COLO668 (cell line): Measurements from ENCODE around the gene FADD.
A peak's percentile ranks its signal among the peaks of the same experiment; 100 is the strongest.

Experiments
- DNase-seq: peaks from one replicate; lab custom pipeline; 2025; ENCODE audit not compliant: unreplicated experiment; lab: John Stamatoyannopoulos, UW

FADD gene

DNA sequence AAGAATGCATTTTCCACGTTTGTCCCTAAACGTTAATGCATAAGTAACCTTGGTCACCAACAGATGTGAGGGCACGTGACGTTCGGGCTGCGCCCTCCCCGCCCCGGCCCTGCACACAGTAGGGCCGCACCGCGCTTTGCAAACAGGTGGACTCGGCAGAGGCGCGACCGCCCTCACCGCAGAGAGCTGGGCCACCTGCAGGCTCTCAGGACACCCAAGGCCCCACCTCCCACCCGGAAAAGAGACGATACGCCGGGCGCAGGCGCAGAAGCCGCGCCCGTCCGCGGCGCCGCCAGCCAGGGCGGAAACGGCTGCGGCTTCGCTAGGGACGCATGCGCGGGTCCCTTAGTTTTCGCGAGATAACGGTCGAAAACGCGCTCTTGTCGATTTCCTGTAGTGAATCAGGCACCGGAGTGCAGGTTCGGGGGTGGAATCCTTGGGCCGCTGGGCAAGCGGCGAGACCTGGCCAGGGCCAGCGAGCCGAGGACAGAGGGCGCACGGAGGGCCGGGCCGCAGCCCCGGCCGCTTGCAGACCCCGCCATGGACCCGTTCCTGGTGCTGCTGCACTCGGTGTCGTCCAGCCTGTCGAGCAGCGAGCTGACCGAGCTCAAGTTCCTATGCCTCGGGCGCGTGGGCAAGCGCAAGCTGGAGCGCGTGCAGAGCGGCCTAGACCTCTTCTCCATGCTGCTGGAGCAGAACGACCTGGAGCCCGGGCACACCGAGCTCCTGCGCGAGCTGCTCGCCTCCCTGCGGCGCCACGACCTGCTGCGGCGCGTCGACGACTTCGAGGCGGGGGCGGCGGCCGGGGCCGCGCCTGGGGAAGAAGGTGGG, at the start of gene FADD:
Gene FADD, plus strand, starts transcription at position 377 of the 831 bp plus-strand sequence. Its CDS starts 164 bp downstream, at position 541.
- peak; percentile 91 for DNase-seq

- no peak for DNase-seq
These were observed 47.7 kb upstream of the FADD start for GRCh38 chr11:70155386-70155785.

GRCh38 chr11:70156291-70157037, 46.6 kb upstream of the FADD start:
- no peak for DNase-seq

- peak; percentile 7 for DNase-seq
These were observed 44.9 kb upstream of the FADD start for GRCh38 chr11:70158201-70158600.

GRCh38 chr11:70158757-70159389, 44.2 kb upstream of the FADD start:
- no peak for DNase-seq

DNA sequence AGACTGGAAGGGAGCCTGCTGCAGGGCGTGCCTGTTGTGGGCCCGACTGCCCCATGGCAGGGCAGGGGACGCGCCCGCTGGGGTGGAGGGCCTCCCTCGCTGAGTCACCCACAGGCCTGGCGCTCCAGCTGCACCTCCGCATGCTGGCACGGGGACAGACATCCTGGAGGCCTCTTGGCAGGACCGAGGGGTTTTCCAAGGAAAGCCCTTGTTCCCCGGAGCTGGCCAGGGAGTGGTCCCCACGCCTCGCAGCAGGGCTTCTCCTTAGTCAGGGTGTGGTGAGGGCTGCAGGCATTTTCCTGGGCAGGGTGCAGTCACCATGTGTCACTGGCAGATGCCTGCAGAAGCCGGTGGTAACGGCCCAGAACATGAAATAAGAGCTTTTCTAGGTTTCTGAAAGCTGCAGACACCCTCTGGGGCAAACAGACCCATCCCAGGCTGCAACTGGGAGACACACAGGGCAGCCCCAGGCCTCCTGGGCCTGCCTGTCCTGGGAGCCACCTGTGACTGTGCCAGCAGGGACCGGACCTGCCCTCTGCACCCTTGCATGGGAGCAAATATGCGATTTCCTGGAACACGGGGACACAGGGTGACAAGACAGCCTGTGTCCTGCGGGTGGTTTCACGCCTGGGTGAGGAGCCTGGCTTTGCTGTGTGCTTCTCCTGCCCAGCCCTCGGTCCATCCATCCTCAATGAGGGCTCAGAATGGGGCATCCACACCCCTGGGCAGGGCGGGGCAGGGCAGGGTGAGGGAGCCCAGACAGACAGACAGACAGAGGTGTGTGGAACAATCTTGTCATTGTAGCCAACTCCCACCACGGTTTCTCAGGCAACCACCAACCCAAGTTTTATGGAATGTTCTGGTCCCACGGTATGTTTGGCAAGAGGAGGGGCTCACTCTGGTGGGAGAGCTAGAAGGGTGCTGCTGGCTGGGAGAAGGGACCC, 43.2 kb upstream of the FADD start:
- no peak for DNase-seq

DNA sequence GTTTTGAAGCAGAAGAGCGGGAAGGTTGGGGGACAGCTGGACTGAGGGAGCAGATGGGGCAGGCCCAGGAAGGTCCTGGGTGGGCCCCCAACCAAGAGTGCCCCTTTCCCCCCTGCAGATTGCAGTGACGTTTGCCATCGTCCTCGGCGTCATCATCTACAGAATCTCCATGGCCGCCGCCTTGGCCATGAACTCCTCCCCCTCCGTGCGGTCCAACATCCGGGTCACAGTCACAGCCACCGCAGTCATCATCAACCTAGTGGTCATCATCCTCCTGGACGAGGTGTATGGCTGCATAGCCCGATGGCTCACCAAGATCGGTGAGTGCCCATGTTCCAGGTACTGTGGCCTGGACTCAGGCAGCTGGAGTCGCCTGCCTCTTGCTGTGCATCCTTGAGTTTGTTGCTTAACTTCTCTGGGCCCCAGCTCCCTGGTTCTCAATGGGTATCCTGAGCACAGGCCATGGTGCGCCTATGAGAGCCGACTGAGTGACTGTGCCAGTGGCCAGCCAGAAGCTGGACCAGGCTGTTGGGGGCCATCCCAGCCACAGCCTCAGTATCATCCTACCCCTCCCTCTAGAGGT, 42.0 kb upstream of the FADD start:
- DNase-seq, result no peak

GRCh38 chr11:70164705-70165104, 38.4 kb upstream of the FADD start:
- no peak for DNase-seq

GRCh38 chr11:70167120-70167519, 36.0 kb upstream of the FADD start:
- no peak for DNase-seq

DNA sequence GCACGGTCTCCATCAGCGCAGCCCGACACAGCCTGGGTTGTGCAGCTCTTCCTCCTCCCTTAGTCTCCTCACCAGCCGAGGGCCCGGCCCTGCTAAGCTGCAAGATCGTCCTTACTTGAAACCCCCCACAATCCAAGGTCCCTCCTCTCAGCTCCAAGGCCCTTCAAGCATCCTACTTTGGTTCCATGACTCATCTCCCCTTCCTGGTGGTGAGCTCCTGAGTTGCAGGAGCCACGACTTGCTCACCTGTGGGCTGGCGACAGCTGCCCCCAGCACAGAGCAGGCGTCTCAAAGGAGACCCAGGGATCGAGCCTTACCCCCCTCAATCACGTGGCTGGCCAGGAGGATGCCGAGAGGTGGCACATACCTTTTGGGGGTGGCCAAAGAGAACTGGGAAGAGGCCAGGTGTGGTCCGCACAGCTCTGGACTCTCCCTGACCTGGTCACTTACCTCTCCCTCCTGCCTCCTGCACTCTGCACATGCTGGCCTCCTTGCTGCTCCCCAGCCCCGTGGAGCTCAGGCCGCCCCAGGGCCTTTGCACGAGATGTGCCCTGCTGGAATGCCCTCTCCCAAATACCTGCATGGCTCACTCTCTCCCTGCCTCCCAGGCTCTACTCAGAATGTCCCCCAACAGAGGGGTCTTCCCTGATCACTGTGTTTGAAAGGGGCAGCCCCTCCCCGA, 35.2 kb upstream of the FADD start:
- DNase-seq, result no peak

DNA sequence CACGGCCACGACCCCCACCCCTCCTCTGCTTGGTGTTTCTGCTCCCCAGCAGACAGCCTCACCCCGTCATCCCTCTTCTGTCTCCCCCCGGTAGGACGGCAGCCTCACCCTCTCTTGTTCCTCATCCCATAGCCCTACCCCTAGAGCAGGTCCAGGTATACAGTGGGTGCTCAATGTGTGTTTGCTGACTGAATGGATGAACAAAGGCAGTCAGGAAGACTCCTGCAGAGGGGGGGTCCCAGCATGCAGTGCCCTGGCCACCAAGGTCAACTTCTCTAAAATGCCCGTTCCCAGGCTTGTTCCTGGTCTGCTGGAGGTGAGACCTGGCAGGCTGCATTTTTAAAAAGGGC, 34.7 kb upstream of the FADD start:
- no peak for DNase-seq

DNA sequence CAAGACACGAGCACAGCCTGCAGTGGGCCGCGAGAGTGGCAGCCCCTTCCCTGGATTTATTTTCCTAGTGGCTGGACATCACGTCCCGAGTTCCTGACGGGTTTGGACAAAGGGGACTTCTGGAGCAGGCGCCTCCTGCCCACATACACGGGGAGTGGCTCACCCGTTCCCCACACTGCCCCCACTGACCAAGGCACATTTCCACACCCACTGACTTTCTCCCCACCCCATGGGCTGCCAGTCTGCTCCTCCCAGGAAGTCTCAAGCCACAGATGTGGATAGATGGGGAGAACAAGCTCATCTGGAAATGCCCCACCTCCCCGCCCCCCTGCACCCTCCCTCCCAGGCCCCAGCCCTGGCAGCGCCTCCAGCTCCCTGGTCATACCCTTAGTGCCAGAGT, 34.0 kb upstream of the FADD start:
- no peak for DNase-seq

- no peak for DNase-seq
These were observed 33.5 kb upstream of the FADD start for GRCh38 chr11:70169632-70170031.

GRCh38 chr11:70170596-70171210, 32.4 kb upstream of the FADD start:
- no peak for DNase-seq

GRCh38 chr11:70173018-70173417, 30.1 kb upstream of the FADD start:
- no peak for DNase-seq

GRCh38 chr11:70174547-70175235, 28.4 kb upstream of the FADD start:
- DNase-seq, result peak; percentile 7

DNA sequence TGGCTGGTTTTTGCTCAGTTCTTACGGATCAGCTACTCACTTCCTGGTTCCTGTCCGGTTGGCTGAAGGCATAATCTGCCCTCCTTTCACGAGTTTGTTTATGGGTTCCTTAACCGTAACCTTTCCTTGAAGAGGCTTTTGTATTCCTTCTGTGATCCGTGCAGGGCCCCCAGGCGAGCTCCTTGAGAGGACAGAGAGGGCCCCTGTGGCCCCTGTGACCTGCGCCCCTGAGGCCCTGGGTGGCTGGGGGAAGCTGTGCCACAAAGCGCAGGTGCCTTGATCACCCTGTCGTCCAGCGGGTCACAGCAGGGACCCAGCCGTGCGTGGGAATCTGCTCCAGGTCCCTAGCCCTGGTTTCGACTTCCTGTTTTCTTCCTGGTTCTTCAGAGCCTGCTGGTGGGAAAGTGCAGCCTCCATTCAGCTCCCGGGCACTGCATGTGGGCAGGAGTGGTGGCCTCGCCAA, 27.8 kb upstream of the FADD start:
- DNase-seq, result no peak

- peak; percentile 9 for DNase-seq
These were observed 26.0 kb upstream of the FADD start for GRCh38 chr11:70176940-70177689.
